Tibial nerve (tissue), 4 donors: ENCODE measurements around the gene BNIP5.

Experiments
- EP300 ChIP-seq, 2 donors: sonication (generic); formaldehyde crosslinking; IDR thresholded peaks; one replicate each; pipeline ENCODE4 v1.6.1; 2017; ENCODE audit warnings: antibody characterized with exemption in 2 of 2, mild to moderate bottlenecking in 1 of 2
- TF ChIP-seq, protein P1 (sequence below), 5 experiments: fragments of 200-600 bp in 3 of 5; fragments of 450-650 bp in 2 of 5; sonication (generic) in 3 of 5; IDR thresholded peaks; one replicate each; pipeline ENCODE4 v1.5.1; 2016 to 2019; ENCODE audit warnings: antibody characterized with exemption in 5 of 5, mild to moderate bottlenecking in 3 of 5, moderate library complexity in 2 of 5

DNA sequence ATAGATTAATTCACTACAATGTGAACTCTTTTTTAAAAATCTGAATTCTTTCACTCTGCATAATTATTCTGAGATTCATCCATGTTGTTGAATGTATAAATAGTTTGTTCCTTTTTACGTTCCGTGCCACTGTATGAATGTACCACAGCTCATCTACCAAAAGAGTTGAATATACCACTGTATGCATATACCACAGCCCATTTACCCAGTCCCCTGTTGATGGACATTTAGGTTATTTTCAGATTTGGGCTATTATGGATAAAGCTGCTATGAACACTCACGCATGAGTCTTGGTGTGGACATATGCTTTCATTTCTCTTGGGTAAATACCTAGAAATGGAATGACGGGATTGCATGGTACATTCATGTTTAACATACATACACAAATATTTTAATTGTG lies 38.7 kb downstream of the BNIP5 start:
- TF ChIP-seq, protein P1, sequence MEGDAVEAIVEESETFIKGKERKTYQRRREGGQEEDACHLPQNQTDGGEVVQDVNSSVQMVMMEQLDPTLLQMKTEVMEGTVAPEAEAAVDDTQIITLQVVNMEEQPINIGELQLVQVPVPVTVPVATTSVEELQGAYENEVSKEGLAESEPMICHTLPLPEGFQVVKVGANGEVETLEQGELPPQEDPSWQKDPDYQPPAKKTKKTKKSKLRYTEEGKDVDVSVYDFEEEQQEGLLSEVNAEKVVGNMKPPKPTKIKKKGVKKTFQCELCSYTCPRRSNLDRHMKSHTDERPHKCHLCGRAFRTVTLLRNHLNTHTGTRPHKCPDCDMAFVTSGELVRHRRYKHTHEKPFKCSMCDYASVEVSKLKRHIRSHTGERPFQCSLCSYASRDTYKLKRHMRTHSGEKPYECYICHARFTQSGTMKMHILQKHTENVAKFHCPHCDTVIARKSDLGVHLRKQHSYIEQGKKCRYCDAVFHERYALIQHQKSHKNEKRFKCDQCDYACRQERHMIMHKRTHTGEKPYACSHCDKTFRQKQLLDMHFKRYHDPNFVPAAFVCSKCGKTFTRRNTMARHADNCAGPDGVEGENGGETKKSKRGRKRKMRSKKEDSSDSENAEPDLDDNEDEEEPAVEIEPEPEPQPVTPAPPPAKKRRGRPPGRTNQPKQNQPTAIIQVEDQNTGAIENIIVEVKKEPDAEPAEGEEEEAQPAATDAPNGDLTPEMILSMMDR (IDR thresholded peaks at IDR 0.05) = no peak
- no peak for TF ChIP-seq EP300 (IDR thresholded peaks at IDR 0.05)
